Coronary artery (tissue), 2 donors: ENCODE results near the gene KCNA4.
"Not testable (repeated sequence)": the region's sequence is repeated elsewhere in the genome, so short reads cannot be mapped to it uniquely, and the experiment has no call there.

Source experiments
- DNase-seq: peaks from one replicate; pipeline ENCODE4 v3.0.0-alpha.2; 2017; ENCODE audit warnings: low spot score
- H3K27ac ChIP-seq, 2 donors: fragments of 200-600 bp; sonication (generic); one replicate each; pipeline ENCODE4 v1.5.1; 2016 to 2019
- H3K4me3 ChIP-seq: fragments of 200-600 bp; sonication (generic); 2 replicates; pipeline ENCODE4 v1.5.1; 2016; ENCODE audit warnings: mild to moderate bottlenecking, moderate library complexity
- CTCF ChIP-seq: fragments of 200-600 bp; sonication (generic); IDR thresholded peaks from one replicate; pipeline ENCODE4 v1.5.1; 2019; ENCODE audit warnings: antibody characterized with exemption

The KCNA4 gene

GRCh38 chr11:30045144-30045543 is 28.3 kb upstream of the KCNA4 start:
- Histone ChIP-seq H3K4me3 (no peak overlapping the region), H3K27ac (no peak overlapping the region)
- no peak for DNase-seq
- TF ChIP-seq CTCF, result no peak

- DNase-seq, result no peak
- Histone ChIP-seq H3K4me3 (no peak overlapping the region), H3K27ac (no peak overlapping the region)
- TF ChIP-seq CTCF, result no peak
Measured at GRCh38 chr11:30041171-30041570, 24.3 kb upstream of the KCNA4 start.

- H3K4me3 ChIP-seq, DNase-seq, H3K27ac ChIP-seq: not testable (repeated sequence)
Measured at GRCh38 chr11:30034746-30035145, 17.9 kb upstream of the KCNA4 start.

- DNase-seq, H3K27ac ChIP-seq, H3K4me3 ChIP-seq: not testable (repeated sequence)
Measured at GRCh38 chr11:30034166-30034565, 17.3 kb upstream of the KCNA4 start.

GRCh38 chr11:30025396-30026139 is 8.7 kb upstream of the KCNA4 start:
- TF ChIP-seq CTCF, result no peak
- H3K4me3 ChIP-seq, result no peak overlapping the region

GRCh38 chr11:30023074-30023473 is 6.2 kb upstream of the KCNA4 start:
- no peak for TF ChIP-seq CTCF
- Histone ChIP-seq H3K27ac (no peak overlapping the region), H3K4me3 (no peak overlapping the region)
- no peak for DNase-seq

More at GRCh38 chr11:30025396-30026139, 8.7 kb upstream of the KCNA4 start:
- H3K27ac ChIP-seq, result no peak overlapping the region
- no peak for DNase-seq

- Histone ChIP-seq H3K27ac (no peak overlapping the region), H3K4me3 (no peak overlapping the region)
- TF ChIP-seq CTCF, result no peak
- DNase-seq, result no peak
Measured at GRCh38 chr11:30019481-30019880, 2.7 kb upstream of the KCNA4 start.

GRCh38 chr11:30018495-30018894 is 1.7 kb upstream of the KCNA4 start:
- Histone ChIP-seq H3K4me3 (no peak overlapping the region), H3K27ac (no peak overlapping the region)
- TF ChIP-seq CTCF, result no peak
- no peak for DNase-seq
